Suprapubic skin (tissue), 4 donors: ENCODE results near the gene MTA3. TPM values are rescaled to one million over a fixed set of nuclear protein-coding genes. Genes with fewer than 3 reads are reported as not detected.
A peak's percentile ranks its signal among the peaks of the same experiment; 100 is the strongest.

ENCODE experiments used
- DNase-seq, 2 donors: peaks; one replicate each; pipeline ENCODE4 v3.0.0-alpha.2; 2019; ENCODE audit warnings: low spot score in 2 of 2
- H3K27ac ChIP-seq: fragments of 200-600 bp; sonication (generic); one replicate; pipeline ENCODE4 v1.5.1; 2019
- H3K27me3 ChIP-seq: fragments of 200-600 bp; sonication (generic); one replicate; pipeline ENCODE4 v1.5.1; 2019
- H3K36me3 ChIP-seq: fragments of 200-600 bp; sonication (generic); one replicate; pipeline ENCODE4 v1.5.1; 2019
- H3K4me1 ChIP-seq: fragments of 200-600 bp; sonication (generic); one replicate; pipeline ENCODE4 v1.5.1; 2019
- H3K4me3 ChIP-seq: fragments of 200-600 bp; sonication (generic); one replicate; pipeline ENCODE4 v1.5.1; 2019; ENCODE audit warnings: mild to moderate bottlenecking
- H3K9me3 ChIP-seq: fragments of 200-600 bp; sonication (generic); one replicate; pipeline ENCODE4 v1.5.1; 2019
- CTCF ChIP-seq, 2 donors: fragments of 200-600 bp in 1 of 2; fragments of 450-650 bp in 1 of 2; sonication (generic) in 1 of 2; IDR thresholded peaks; one replicate each; pipeline ENCODE4 v1.5.1; 2016 to 2019; ENCODE audit warnings: antibody characterized with exemption in 2 of 2, mild to moderate bottlenecking in 1 of 2, moderate library complexity in 1 of 2
- EP300 ChIP-seq: sonication (generic); formaldehyde crosslinking; IDR thresholded peaks from one replicate; pipeline ENCODE4 v1.6.1; 2017; ENCODE audit warnings: antibody characterized with exemption
- POLR2A ChIP-seq, 2 donors: fragments of 450-650 bp; IDR thresholded peaks; one replicate each; pipeline ENCODE4 v1.6.1; 2017; ENCODE audit warnings: antibody characterized with exemption in 2 of 2, mild to moderate bottlenecking in 2 of 2, moderate library complexity in 2 of 2
- POLR2AphosphoS5 ChIP-seq, 3 donors: sonication (generic); formaldehyde crosslinking; IDR thresholded peaks; one replicate each; pipeline ENCODE4 v1.6.1; 2017; ENCODE audit warnings: antibody characterized with exemption in 3 of 3
- WGBS: methylation state at CpG from one replicate; pipeline ENCODE4 v1.1.5; 2018; 5-methylcytosine and 5-hydroxymethylcytosine counted together
- total RNA-seq, 4 donors: library from RNA; depleted of rRNA; stranded (reverse); fragments of >200 nt; gene quantifications; one replicate each; pipeline ENCODE4 v1.1.0, GENCODE V29; 2016

MTA3 gene
- total RNA-seq, 4 donors from 2014 or later: 29.6 to 81.9 (median 30.3) TPM

- Histone ChIP-seq H3K4me3 (no peak overlapping the region), H3K27ac (peak overlapping the region; percentile 92), H3K27me3 (no peaks in the 10 kb centered on the region), H3K36me3 (no peaks in the 10 kb centered on the region), H3K9me3 (no peaks in the 10 kb centered on the region), H3K4me1 (peaks cover 41% of the 10 kb centered on the region)
- 54% methylated on average over 3 of the region's 3 CpGs for WGBS
- no peak for DNase-seq
- TF ChIP-seq POLR2A (IDR thresholded peaks at IDR 0.05): no peak
- no peak for TF ChIP-seq POLR2AphosphoS5 (IDR thresholded peaks at IDR 0.05)
- no peak for TF ChIP-seq CTCF (IDR thresholded peaks at IDR 0.05)
- TF ChIP-seq EP300: no peak
Measured at GRCh38 chr2:42566837-42567321, 1.6 kb upstream of the MTA3 start.

GRCh38 chr2:42567364-42567763 lies 1.1 kb upstream of the MTA3 start:
- no peak for DNase-seq
- H3K27ac ChIP-seq: peak overlapping the region; percentile 92
- H3K4me3 ChIP-seq: no peak overlapping the region
- H3K4me1 ChIP-seq: peaks cover 39% of the 10 kb centered on the region
- H3K9me3 ChIP-seq: no peaks in the 10 kb centered on the region
- WGBS: 45% methylated on average over 7 of the region's 7 CpGs
- H3K36me3 ChIP-seq: no peaks in the 10 kb centered on the region
- no peaks in the 10 kb centered on the region for H3K27me3 ChIP-seq
- TF ChIP-seq POLR2A (IDR thresholded peaks at IDR 0.05) (no peak), EP300 (no peak), CTCF (IDR thresholded peaks at IDR 0.05) (no peak), POLR2AphosphoS5 (IDR thresholded peaks at IDR 0.05) (no peak)

GRCh38 chr2:42567806-42568400 lies 529 bp upstream of the MTA3 start:
- DNase-seq: peak; percentile 61 to 78
- WGBS: 16% methylated on average over 10 of the region's 12 CpGs

DNA sequence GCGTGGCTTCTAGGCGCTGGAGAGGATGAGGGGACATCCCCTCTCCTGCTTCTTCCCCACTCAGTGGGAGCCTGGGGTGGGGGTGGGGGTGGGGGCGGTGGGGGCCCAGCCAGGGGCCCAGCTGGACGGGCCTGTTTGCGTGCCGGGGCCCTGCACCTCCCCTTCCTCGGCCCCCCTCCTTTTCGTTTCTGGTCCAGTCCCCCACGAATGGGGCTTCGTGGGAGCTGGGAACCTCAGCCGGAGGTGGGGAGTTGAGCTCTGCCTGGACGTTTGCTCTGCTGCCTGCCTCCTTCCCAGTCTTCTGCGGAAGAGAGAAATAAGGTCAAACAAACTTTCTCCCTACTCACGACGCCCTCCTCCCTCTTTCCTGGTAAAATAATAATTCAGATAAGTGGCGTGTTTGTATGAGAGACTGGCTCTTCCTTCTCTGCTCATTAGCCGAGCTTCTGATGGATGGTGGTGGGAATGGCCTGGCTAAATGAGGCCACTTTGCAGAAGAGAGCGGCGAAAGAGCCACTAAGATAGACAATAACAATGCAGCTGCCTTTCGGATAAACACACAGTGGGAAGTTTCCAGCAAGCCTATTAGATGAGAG lies 782 bp downstream of the MTA3 start:
- no peaks in the 10 kb centered on the region for H3K9me3 ChIP-seq
- 6% methylated on average over 9 of the region's 20 CpGs for WGBS
- H3K4me1 ChIP-seq: peaks cover 30% of the 10 kb centered on the region
- no peaks in the 10 kb centered on the region for H3K27me3 ChIP-seq
- no peak for TF ChIP-seq POLR2AphosphoS5 (IDR thresholded peaks at IDR 0.05)
- TF ChIP-seq CTCF (IDR thresholded peaks at IDR 0.05): no peak
- TF ChIP-seq POLR2A (IDR thresholded peaks at IDR 0.05): no peak
- no peak for TF ChIP-seq EP300
- peak; percentile 28 to 62 for DNase-seq
- H3K36me3 ChIP-seq: peaks cover 2% of the 10 kb centered on the region
- H3K4me3 ChIP-seq: peak overlapping the region; percentile 90
- peak overlapping the region; percentile 92 for H3K27ac ChIP-seq

More at GRCh38 chr2:42567806-42568400, 529 bp upstream of the MTA3 start:
- Histone ChIP-seq H3K27me3 (no peaks in the 10 kb centered on the region), H3K4me1 (peaks cover 35% of the 10 kb centered on the region), H3K4me3 (peak overlapping the region; percentile 90), H3K36me3 (no peaks in the 10 kb centered on the region), H3K27ac (peak overlapping the region; percentile 92), H3K9me3 (no peaks in the 10 kb centered on the region)
- TF ChIP-seq CTCF (IDR thresholded peaks at IDR 0.05) (no peak), EP300 (no peak), POLR2A (IDR thresholded peaks at IDR 0.05) (no peak)

DNA sequence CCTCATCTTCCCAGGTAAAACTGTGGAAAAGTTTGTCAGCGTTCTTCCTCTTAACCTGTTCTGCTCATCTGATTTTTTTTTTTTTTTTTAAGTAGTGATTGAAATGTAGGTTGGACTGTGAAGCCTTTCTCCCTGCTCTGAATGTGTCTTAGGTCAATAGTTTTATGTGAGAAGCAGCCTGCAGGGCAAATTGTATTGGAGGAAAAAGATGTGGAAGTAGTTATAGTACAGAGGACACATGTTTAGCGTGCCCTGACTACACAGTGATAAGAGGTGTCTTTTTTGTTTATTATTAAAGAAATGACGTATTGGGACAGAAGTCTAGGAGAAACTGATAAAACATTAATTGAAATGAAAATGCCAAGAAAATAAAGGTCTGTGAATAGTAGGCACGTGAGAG lies 1.5 kb downstream of the MTA3 start:
- H3K9me3 ChIP-seq: no peaks in the 10 kb centered on the region
- H3K4me3 ChIP-seq: peak overlapping the region; percentile 90
- WGBS: 43% methylated on average over 4 of the region's 4 CpGs
- peaks cover 6% of the 10 kb centered on the region for H3K36me3 ChIP-seq
- no peaks in the 10 kb centered on the region for H3K27me3 ChIP-seq
- TF ChIP-seq POLR2AphosphoS5 (IDR thresholded peaks at IDR 0.05): no peak
- TF ChIP-seq POLR2A (IDR thresholded peaks at IDR 0.05): no peak
- TF ChIP-seq EP300: no peak
- TF ChIP-seq CTCF (IDR thresholded peaks at IDR 0.05): no peak
- H3K27ac ChIP-seq: no peak overlapping the region
- no peak for DNase-seq
- peaks cover 30% of the 10 kb centered on the region for H3K4me1 ChIP-seq
